ENCODE measurements around the gene NTRK2.

GRCh38 chr9:85025638-85026037 lies 356.1 kb downstream of the NTRK2 start:
- TF ChIP-seq POLR2A (IDR thresholded peaks at IDR 0.05) (no peak), CTCF (IDR thresholded peaks at IDR 0.05) (no peak)

All from vagina (tissue), 2 donors.